Transverse colon (tissue), 3 donors: ENCODE measurements around the gene ZBTB16.

ENCODE experiments used
- CTCF ChIP-seq, 5 experiments: fragments of 200-600 bp in 3 of 5; fragments of 450-650 bp in 2 of 5; sonication (generic) in 3 of 5; IDR thresholded peaks; 1 replicate in 2 of 5; 2 replicates in 3 of 5; pipeline ENCODE4 v1.5.1; 2016 to 2017; ENCODE audit warnings: antibody characterized with exemption in 5 of 5, inconsistent platforms in 3 of 5, mild to moderate bottlenecking in 2 of 5, moderate library complexity in 1 of 5
- POLR2A ChIP-seq: fragments of 450-650 bp; IDR thresholded peaks from one replicate; pipeline ENCODE4 v1.6.1; 2016; ENCODE audit warnings: antibody characterized with exemption, mild to moderate bottlenecking, moderate library complexity

- TF ChIP-seq POLR2A, result no peak
- TF ChIP-seq CTCF (IDR thresholded peaks at IDR 0.05), result no peak
Measured at GRCh38 chr11:114176321-114176720, 116.8 kb downstream of the ZBTB16 start.
